Right cardiac atrium (tissue), 5 donors: Measurements from ENCODE around the gene FNDC3B. TPM values are rescaled to one million over a fixed set of nuclear protein-coding genes. Genes with fewer than 3 reads are reported as not detected.
"Not testable (repeated sequence)": the region's sequence is repeated elsewhere in the genome, so short reads cannot be mapped to it uniquely, and the experiment has no call there.

Experiments
- ATAC-seq, 2 donors: fragments of 200-7000 bp; cut with Tn5 transposase; one replicate each; pipeline versions ENCODE4 v1.8.0 to v1.9.1; 2020; ENCODE audit warnings: moderate library complexity in 2 of 2, mild to moderate bottlenecking in 1 of 2
- DNase-seq, 3 donors: peaks; one replicate each; pipeline ENCODE4 v3.0.0-alpha.2; 2020
- H3K27ac ChIP-seq: one replicate; pipeline ENCODE4 v1.5.1; 2013; ENCODE audit warnings: mild to moderate bottlenecking, low read length, control low read depth, moderate library complexity
- H3K27me3 ChIP-seq: one replicate; pipeline ENCODE4 v1.6.1; 2013; ENCODE audit not compliant: control insufficient read depth, insufficient read depth
- H3K4me1 ChIP-seq: one replicate; pipeline ENCODE4 v1.6.1; 2013; ENCODE audit warnings: low read length; ENCODE audit not compliant: control insufficient read depth, insufficient read depth
- H3K4me3 ChIP-seq: one replicate; pipeline ENCODE4 v1.5.1; 2013; ENCODE audit warnings: low read length, control low read depth
- H3K9me3 ChIP-seq: one replicate; pipeline ENCODE4 v1.6.1; 2013; ENCODE audit warnings: low read length; ENCODE audit not compliant: control insufficient read depth
- WGBS: extraction: QIAGEN DNeasy Blood & Tissue Kit; methylation state at CpG from one replicate; pipeline ENCODE4 v1.1.7; 2013; 5-methylcytosine and 5-hydroxymethylcytosine counted together
- intact Hi-C, 4 donors: fragments of 100-400 bp; cut with DNase I; formaldehyde crosslinking; loops; one replicate each; pipeline versions ENCODE4 v1.11.0 to v1.14.0; 2022 to 2023
- polyA plus RNA-seq: library from polyadenylated mRNA; stranded (reverse); fragments of 200-250 nt; gene quantifications from one replicate; pipeline ENCODE4 v1.2.3, GENCODE V29; 2013
- total RNA-seq, 4 donors: library from RNA; stranded (reverse); fragmentation: NEBNext Ultra II Directional; extraction: Animal tissue kit (Norgen Biotek cat#: 25700); gene quantifications; one replicate each; pipeline ENCODE4 v1.2.1, GENCODE V29; 2021
- donor health status: healthy with polysubstance abuse.
- donor health status: DM: no; HTN: yes; CAD: no.
- donor health status: DM: no; HTN: no; CAD: no.
- donor health status: DM: no; HTN: yes; CAD: no; lungs with severe emphysema.
- donor health status: DM: yes; HTN: yes; CAD: no.

The FNDC3B gene
- total and polyA plus RNA-seq, 5 donors, result 15.8 to 117 (median 83.0) TPM

DNA sequence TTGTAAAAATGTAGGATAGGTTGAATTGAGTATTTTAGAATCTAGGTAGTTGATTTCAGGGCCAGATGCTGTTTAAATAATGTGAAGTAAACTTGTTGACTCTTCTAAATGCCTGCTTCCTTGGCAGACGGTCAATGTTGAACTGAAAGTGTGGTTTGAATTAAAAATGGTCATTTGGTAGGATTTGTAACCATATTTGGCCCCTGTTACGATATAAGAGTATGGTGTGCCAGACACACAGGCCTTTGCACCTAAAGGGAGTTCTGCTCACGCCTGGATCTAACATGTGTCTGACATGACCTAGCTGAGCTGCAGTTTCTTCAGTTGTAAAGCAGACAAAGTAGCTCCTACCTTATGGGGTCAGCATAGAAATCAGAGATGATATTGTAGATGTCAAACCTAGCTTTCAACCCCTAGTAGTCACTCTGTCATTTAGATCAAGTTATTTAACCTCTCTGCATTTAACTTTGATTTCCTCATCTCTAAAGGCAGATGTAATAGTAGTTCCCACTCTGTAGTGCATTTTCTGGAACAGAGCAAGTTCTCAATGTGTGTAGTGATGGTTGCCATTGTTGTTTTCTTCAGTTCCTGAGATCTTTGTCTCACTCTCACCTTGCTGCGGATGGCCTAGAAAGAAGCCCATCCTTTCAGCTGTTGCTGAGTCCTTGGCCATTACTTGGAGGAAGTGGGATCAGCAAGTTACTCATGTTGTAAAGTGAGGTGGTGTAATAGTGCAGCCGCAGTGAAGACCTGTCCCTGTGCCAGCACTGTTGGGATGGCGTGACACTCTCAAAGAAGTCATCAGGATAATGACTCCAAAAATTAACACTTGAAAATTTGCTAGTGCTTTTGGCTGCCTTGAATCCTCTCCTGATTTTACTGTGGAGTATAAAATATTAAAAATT lies 318.7 kb downstream of the FNDC3B start:
- Histone ChIP-seq H3K4me3 (no peak overlapping the region), H3K9me3 (no peaks in the 10 kb centered on the region), H3K27me3 (no peaks in the 10 kb centered on the region), H3K27ac (no peak overlapping the region), H3K4me1 (peaks cover 5% of the 10 kb centered on the region)
- intact Hi-C loops, result no loop called here
- DNase-seq (peak in 1 of 3 donors; percentile 57), ATAC-seq (peak; percentile 46 to 47)
- 66% methylated on average over 6 of the region's 6 CpGs for WGBS

DNA sequence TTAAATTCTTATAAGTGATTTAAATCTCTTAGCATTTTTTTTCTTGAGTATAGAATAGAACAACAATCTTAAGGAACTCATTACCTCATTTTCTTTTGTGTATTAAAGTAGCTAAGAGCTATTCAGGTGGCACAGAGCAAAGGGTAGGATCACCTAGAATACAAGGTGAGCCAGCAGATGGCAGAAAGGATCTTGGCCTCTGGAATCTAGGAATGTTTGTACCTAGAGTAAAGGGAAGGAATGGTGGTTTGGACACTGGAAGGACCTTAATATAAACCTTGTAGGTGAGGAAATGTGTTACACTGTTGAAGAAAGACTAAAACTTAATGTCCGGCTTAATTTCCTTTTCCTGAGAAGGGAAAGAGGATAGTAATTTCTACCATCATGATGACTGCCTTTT lies 319.9 kb downstream of the FNDC3B start:
- intact Hi-C loops, result no loop called here
- peaks cover 5% of the 10 kb centered on the region for H3K4me1 ChIP-seq
- no peaks in the 10 kb centered on the region for H3K27me3 ChIP-seq
- no peak overlapping the region for H3K4me3 ChIP-seq
- no peak overlapping the region for H3K27ac ChIP-seq
- DNase-seq, result no peak
- no peak for ATAC-seq
- 91% methylated on average over 1 of the region's 1 CpG for WGBS
- no peaks in the 10 kb centered on the region for H3K9me3 ChIP-seq

- DNase-seq (no peak), ATAC-seq (no peak)
- Histone ChIP-seq H3K27me3 (no peaks in the 10 kb centered on the region), H3K4me1 (peaks cover 5% of the 10 kb centered on the region), H3K4me3 (no peak overlapping the region), H3K9me3 (no peaks in the 10 kb centered on the region), H3K27ac (no peak overlapping the region)
- 97% methylated on average over 2 of the region's 2 CpGs for WGBS
- intact Hi-C loops, result no loop called here
Measured at GRCh38 chr3:172359996-172360395, 320.6 kb downstream of the FNDC3B start.

DNA sequence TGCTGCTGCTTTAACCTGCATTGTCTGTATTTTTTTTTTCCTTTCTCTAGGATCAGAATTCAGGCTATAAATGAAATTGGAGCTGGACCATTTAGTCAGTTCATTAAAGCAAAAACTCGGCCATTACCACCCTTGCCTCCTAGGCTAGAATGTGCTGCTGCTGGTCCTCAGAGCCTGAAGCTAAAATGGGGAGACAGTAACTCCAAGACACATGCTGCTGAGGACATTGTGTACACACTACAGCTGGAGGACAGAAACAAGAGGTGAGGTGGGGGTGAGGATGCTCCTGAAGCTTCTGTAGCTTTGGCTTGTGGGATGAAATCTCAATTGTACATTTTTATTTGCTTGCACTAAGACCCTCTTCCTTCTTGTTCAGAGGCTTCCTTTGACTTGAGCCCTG lies 323.2 kb downstream of the FNDC3B start:
- Histone ChIP-seq H3K27me3 (no peaks in the 10 kb centered on the region), H3K4me3 (no peak overlapping the region), H3K4me1 (peaks cover 1% of the 10 kb centered on the region), H3K27ac (no peak overlapping the region), H3K9me3 (no peaks in the 10 kb centered on the region)
- 96% methylated on average over 1 of the region's 1 CpG for WGBS
- DNase-seq (no peak), ATAC-seq (no peak)
- intact Hi-C loops, result no loop called here

GRCh38 chr3:172364374-172365027 lies 325.1 kb downstream of the FNDC3B start:
- no peaks in the 10 kb centered on the region for H3K9me3 ChIP-seq
- ATAC-seq (no peak), DNase-seq (no peak)
- H3K4me1 ChIP-seq, result peaks cover under 1% of the 10 kb centered on the region
- no peaks in the 10 kb centered on the region for H3K27me3 ChIP-seq
- no peak overlapping the region for H3K27ac ChIP-seq
- intact Hi-C loops, result no loop called here
- WGBS, result 91% methylated on average over 3 of the region's 3 CpGs
- no peak overlapping the region for H3K4me3 ChIP-seq

- H3K4me1 ChIP-seq, result peaks cover 2% of the 10 kb centered on the region
- 95% methylated on average over 3 of the region's 3 CpGs for WGBS
- no peak overlapping the region for H3K4me3 ChIP-seq
- H3K9me3 ChIP-seq, result no peaks in the 10 kb centered on the region
- H3K27ac ChIP-seq, result no peak overlapping the region
- DNase-seq, result no peak
- intact Hi-C loops, result no loop called here
- no peaks in the 10 kb centered on the region for H3K27me3 ChIP-seq
- no peak for ATAC-seq
Measured at GRCh38 chr3:172365028-172365567, 325.7 kb downstream of the FNDC3B start.

DNA sequence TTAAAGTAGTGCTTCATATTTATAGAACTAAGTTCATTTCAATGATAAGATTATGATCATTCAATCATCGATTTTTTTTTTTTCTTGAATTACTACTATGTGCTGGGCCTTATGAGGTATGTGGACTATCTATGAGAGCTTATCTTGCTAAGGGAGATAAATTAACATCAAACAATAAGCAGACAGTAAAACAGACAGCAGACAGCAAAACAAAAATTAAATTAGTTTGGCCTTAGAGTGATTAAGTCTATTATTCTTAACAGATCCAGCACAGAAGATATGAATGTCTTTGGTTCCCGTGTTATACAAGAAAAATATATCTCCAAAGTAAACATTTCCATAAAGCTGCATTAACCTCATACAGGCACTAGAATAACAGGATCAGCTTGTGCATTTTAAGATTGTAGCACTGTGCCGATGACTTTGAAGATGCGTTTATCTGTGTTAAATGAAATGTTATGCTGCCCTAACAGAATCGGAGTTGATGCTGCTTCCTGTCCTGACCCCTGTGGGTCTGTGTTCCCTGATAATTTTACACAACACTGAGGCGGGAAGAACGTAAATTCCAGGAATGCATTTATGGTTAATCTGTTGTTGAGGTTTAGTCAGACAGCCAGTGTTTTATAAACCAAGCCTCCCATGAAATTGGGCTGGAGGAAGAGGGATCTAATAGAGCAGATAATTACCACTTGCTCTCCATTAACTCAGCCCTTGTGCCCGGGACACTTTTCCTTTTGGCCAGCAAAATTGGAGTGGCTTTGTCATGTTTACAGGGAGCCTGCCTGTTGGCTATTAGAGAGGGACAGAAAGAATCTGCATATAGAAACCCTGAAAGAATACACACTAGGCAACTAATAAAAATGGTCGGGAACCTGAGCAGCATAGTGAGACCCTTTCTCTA lies 328.1 kb downstream of the FNDC3B start:
- peak overlapping the region; percentile 36 for H3K27ac ChIP-seq
- DNase-seq, result no peak
- ATAC-seq, result peak; percentile 8 to 44
- H3K4me3 ChIP-seq, result no peak overlapping the region
- WGBS, result 57% methylated on average over 9 of the region's 9 CpGs
- H3K27me3 ChIP-seq, result no peaks in the 10 kb centered on the region
- no peaks in the 10 kb centered on the region for H3K9me3 ChIP-seq
- H3K4me1 ChIP-seq, result peaks cover 2% of the 10 kb centered on the region
- intact Hi-C loops, result no loop called here

- H3K27ac ChIP-seq, result not testable (repeated sequence)
Measured at GRCh38 chr3:172368556-172368955, 329.2 kb downstream of the FNDC3B start.

GRCh38 chr3:172369590-172370259 lies 330.3 kb downstream of the FNDC3B start:
- Histone ChIP-seq H3K4me3 (no peak overlapping the region), H3K27me3 (no peaks in the 10 kb centered on the region), H3K27ac (no peak overlapping the region), H3K4me1 (peaks cover 2% of the 10 kb centered on the region), H3K9me3 (no peaks in the 10 kb centered on the region)
- DNase-seq (no peak), ATAC-seq (peak; percentile 38 to 70)
- 70% methylated on average over 9 of the region's 9 CpGs for WGBS
- intact Hi-C loops, result no loop called here

More at GRCh38 chr3:172368556-172368955, 329.2 kb downstream of the FNDC3B start:
- intact Hi-C loops, ATAC-seq, H3K27me3 ChIP-seq, H3K4me3 ChIP-seq, H3K9me3 ChIP-seq, H3K4me1 ChIP-seq, DNase-seq: not testable (repeated sequence)
- 97% methylated on average over 5 of the region's 5 CpGs for WGBS

- Histone ChIP-seq H3K27ac (no peak overlapping the region), H3K9me3 (no peaks in the 10 kb centered on the region), H3K27me3 (no peaks in the 10 kb centered on the region), H3K4me1 (peaks cover 2% of the 10 kb centered on the region), H3K4me3 (no peak overlapping the region)
- ATAC-seq, result no peak
- intact Hi-C loops, result no loop called here
- WGBS, result 67% methylated on average over 3 of the region's 3 CpGs
- DNase-seq, result no peak
Measured at GRCh38 chr3:172370419-172370818, 331.0 kb downstream of the FNDC3B start.
